ENCODE data around the gene C4orf50.

Gene C4orf50

DNA sequence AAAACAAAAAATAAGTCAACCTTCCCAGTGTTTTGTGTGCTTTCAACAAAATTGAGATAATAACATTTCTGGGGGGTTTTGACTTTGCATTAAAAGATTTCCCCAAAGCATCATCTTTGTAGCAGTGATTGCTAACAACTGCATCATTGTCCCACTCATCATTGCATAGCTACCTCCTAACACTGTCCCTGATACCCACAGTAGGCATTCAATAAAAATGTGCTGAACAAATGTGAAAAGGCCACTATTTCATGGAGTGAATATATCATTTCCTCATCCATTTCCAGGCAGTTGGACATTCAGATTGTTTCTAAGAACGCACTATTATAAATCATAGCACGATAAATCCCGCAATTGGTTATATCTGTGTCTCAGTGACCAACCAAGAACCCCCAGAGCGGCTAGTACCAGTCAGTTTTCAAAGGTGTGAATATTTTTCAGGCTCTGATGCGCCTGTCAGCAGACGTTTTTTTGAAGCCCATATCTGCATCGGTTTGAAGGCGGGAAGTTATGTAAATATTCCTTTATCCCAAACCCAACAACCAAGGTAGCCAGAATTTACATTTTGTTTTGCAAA is 89.3 kb downstream of the C4orf50 start:
- no peak overlapping the region for H3K4me2 ChIP-seq (ENCODE audit: low read depth, low read length)

DNA sequence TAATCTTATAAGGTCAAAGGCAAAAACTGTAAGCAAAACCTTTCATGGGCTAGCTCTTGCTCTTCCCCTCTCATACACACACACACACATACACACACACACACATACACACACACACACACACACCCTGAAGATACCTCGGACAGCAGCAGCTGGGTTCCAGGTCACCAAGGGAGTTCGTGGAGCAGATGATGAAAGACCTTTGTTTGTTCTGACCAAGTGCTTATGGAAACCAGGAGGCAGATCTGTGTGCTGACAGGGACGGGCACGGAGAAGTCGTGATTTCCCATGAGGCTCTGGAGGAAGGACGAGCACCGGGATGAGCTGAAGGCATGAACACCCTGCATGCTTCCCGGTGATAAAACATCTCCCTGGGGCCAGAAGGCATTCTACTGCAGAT is 90.0 kb downstream of the C4orf50 start:
- no peak for DNase-seq
- peaks cover 10% of the 10 kb centered on the region; the same call in 1 of the 2 replicates for H3K27me3 ChIP-seq (replicated peaks; ENCODE audit: insufficient read depth, low read length)
- no peaks in the 10 kb centered on the region for H3K4me1 ChIP-seq (ENCODE audit: low read length)
- no peaks in the 10 kb centered on the region for H3K9me3 ChIP-seq (replicated peaks; ENCODE audit: insufficient read depth, low read length)
- no peak overlapping the region for H3K4me3 ChIP-seq (ENCODE audit: low read length)
- H3K79me2 ChIP-seq (ENCODE audit: low read length) = no peaks in the 10 kb centered on the region
- no peak overlapping the region for H2AFZ ChIP-seq (ENCODE audit: low read length)
- no peak overlapping the region for H3K27ac ChIP-seq (ENCODE audit: low read length)
- no peaks in the 10 kb centered on the region for H3K36me3 ChIP-seq (replicated peaks; ENCODE audit: insufficient read depth, low read length)
- H4K20me1 ChIP-seq (ENCODE audit: insufficient read depth, low read length) = no peaks in the 10 kb centered on the region
- no peak overlapping the region for H3K4me2 ChIP-seq (ENCODE audit: low read depth, low read length)
- no peaks in the 10 kb centered on the region for H3F3A ChIP-seq (ENCODE audit: insufficient read depth, low read length)
- no peaks in the 10 kb centered on the region for H3K9me2 ChIP-seq (replicated peaks; ENCODE audit: insufficient read depth, low read length)
- TF ChIP-seq EZH2 (optimal IDR thresholded peaks at IDR 0.05; ENCODE audit: low read depth, low read length) = no peak
- TF ChIP-seq, protein P1, sequence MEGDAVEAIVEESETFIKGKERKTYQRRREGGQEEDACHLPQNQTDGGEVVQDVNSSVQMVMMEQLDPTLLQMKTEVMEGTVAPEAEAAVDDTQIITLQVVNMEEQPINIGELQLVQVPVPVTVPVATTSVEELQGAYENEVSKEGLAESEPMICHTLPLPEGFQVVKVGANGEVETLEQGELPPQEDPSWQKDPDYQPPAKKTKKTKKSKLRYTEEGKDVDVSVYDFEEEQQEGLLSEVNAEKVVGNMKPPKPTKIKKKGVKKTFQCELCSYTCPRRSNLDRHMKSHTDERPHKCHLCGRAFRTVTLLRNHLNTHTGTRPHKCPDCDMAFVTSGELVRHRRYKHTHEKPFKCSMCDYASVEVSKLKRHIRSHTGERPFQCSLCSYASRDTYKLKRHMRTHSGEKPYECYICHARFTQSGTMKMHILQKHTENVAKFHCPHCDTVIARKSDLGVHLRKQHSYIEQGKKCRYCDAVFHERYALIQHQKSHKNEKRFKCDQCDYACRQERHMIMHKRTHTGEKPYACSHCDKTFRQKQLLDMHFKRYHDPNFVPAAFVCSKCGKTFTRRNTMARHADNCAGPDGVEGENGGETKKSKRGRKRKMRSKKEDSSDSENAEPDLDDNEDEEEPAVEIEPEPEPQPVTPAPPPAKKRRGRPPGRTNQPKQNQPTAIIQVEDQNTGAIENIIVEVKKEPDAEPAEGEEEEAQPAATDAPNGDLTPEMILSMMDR (IDR thresholded peaks at IDR 0.05; ENCODE audit: low read length) = no peak
- TF ChIP-seq EZH2phosphoT487 (IDR thresholded peaks at IDR 0.05; ENCODE audit: low read length) = no peak
- H3K9ac ChIP-seq (ENCODE audit: low read length) = no peak overlapping the region

More for the DNA sequence above, 89.3 kb downstream of the C4orf50 start:
- Histone ChIP-seq H2AFZ (ENCODE audit: low read length) (no peak overlapping the region), H3K9me2 (replicated peaks; ENCODE audit: insufficient read depth, low read length) (no peaks in the 10 kb centered on the region), H3K27me3 (replicated peaks; ENCODE audit: insufficient read depth, low read length) (peaks cover 10% of the 10 kb centered on the region; the same call in 1 of the 2 replicates), H3K9ac (ENCODE audit: low read length) (no peak overlapping the region), H3K9me3 (replicated peaks; ENCODE audit: insufficient read depth, low read length) (no peaks in the 10 kb centered on the region), H3K4me3 (ENCODE audit: low read length) (no peak overlapping the region), H3K79me2 (ENCODE audit: low read length) (no peaks in the 10 kb centered on the region), H3K4me1 (ENCODE audit: low read length) (no peaks in the 10 kb centered on the region), H3K36me3 (replicated peaks; ENCODE audit: insufficient read depth, low read length) (no peaks in the 10 kb centered on the region), H3K27ac (ENCODE audit: low read length) (no peak overlapping the region), H4K20me1 (ENCODE audit: insufficient read depth, low read length) (no peaks in the 10 kb centered on the region), H3F3A (ENCODE audit: insufficient read depth, low read length) (no peaks in the 10 kb centered on the region)
- TF ChIP-seq, protein P1 (IDR thresholded peaks at IDR 0.05; ENCODE audit: low read length) = no peak
- TF ChIP-seq EZH2phosphoT487 (IDR thresholded peaks at IDR 0.05; ENCODE audit: low read length) = no peak
- TF ChIP-seq EZH2 (optimal IDR thresholded peaks at IDR 0.05; ENCODE audit: low read depth, low read length) = no peak
- DNase-seq = no peak

DNA sequence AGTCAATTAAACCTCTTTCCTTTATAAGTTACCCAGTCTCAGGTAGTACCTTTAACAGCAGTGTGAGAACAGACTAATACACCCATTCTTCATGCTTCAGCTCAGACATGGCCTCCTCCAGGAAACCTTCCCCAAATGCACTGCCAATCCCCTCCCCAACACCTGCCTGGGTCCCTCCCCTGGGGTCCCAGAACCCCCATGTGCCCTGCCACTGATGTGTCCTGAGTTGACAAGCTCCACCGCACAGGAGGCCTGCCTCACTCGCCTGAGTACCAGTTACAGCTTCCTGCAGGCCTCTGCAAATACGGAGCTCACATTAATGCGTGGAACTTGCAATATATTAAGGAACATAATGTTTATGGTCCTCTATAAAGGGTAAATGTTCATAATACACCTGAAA is 90.5 kb downstream of the C4orf50 start:
- Histone ChIP-seq H2AFZ (ENCODE audit: low read length) (no peak overlapping the region), H3K9ac (ENCODE audit: low read length) (no peak overlapping the region), H3K36me3 (replicated peaks; ENCODE audit: insufficient read depth, low read length) (no peaks in the 10 kb centered on the region), H3K27me3 (replicated peaks; ENCODE audit: insufficient read depth, low read length) (peaks cover 10% of the 10 kb centered on the region; the same call in 1 of the 2 replicates), H3K4me3 (ENCODE audit: low read length) (no peak overlapping the region), H3K9me3 (replicated peaks; ENCODE audit: insufficient read depth, low read length) (no peaks in the 10 kb centered on the region), H3K27ac (ENCODE audit: low read length) (no peak overlapping the region), H3K9me2 (replicated peaks; ENCODE audit: insufficient read depth, low read length) (no peaks in the 10 kb centered on the region), H3K79me2 (ENCODE audit: low read length) (no peaks in the 10 kb centered on the region), H4K20me1 (ENCODE audit: insufficient read depth, low read length) (no peaks in the 10 kb centered on the region), H3K4me1 (ENCODE audit: low read length) (no peaks in the 10 kb centered on the region), H3K4me2 (ENCODE audit: low read depth, low read length) (no peak overlapping the region), H3F3A (ENCODE audit: insufficient read depth, low read length) (no peaks in the 10 kb centered on the region)
- TF ChIP-seq, protein P1 (IDR thresholded peaks at IDR 0.05; ENCODE audit: low read length) = no peak
- TF ChIP-seq EZH2 (optimal IDR thresholded peaks at IDR 0.05; ENCODE audit: low read depth, low read length) (no peak), EZH2phosphoT487 (IDR thresholded peaks at IDR 0.05; ENCODE audit: low read length) (no peak)
- no peak for DNase-seq
